NT2/D1 (cell line): ENCODE data around the gene DSCAML1.

Experiments used
- SUZ12 ChIP-seq: IDR thresholded peaks from 2 replicates; pipeline ENCODE4 v1.6.1; 2011; ENCODE audit not compliant: insufficient read length, insufficient read depth; ENCODE audit errors: extremely low read depth
- YY1 ChIP-seq: IDR thresholded peaks from 2 replicates; pipeline ENCODE4 v1.6.1; 2011; ENCODE audit not compliant: insufficient read length, insufficient read depth
- ZNF274 ChIP-seq: IDR thresholded peaks from 2 replicates; pipeline ENCODE4 v1.6.1; 2011; ENCODE audit warnings: mild to moderate bottlenecking, low read depth, low read length

DNA sequence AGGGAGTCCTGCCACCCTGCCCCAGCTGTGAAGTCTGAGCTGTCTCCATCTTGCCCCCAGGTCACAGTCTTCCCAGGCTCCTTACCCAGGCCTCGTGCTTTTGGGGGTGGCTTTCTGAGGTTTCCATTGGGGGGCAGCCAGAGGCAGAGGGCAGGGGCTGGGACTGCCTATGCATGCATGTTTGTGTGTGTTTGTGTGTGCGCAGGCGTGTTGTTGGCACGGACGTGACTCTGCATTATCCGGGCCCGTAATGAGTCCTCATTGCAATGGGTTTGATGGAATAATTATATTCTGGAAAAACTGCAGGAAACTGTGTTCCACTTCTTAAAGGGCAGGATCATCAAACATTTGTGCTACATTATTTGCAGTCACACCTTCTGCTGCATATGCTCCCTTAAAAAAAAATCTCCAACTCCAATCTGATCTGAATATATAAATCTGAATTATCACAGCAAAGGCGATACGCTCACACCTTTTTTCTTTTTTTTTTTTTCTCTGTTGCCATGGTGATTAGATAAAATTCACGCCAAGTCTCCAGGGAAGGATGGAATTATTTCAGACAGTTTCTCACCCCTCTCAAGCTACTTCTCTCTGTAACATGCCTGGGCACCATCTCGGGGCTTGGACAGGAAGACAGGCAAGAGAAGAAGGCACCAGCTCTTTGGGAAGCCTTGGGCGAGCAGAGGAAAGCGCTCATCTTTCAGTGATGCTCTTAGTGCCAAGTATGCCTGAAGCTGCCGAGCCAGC lies 45.9 kb downstream of the DSCAML1 start:
- no peak for TF ChIP-seq YY1
- TF ChIP-seq SUZ12: no peak
- no peak for TF ChIP-seq ZNF274
